ENCODE results near the gene DNAJC6. TPM values are rescaled to one million over a fixed set of nuclear protein-coding genes. Genes with fewer than 3 reads are reported as not detected.

DNAJC6 gene
- total RNA-seq, 1 donor from 2014 or later, result 4.1 TPM

GRCh38 chr1:65357291-65357960, 48.1 kb downstream of the DNAJC6 start:
- H3K27me3 Mint-ChIP-seq, result no peaks in the 10 kb centered on the region
- H3K27ac Mint-ChIP-seq, result no peak overlapping the region
- TF ChIP-seq CTCF (conservative IDR thresholded peaks at IDR 0.05), result no peak
- H3K36me3 Mint-ChIP-seq, result no peaks in the 10 kb centered on the region
- peaks cover 11% of the 10 kb centered on the region for H3K4me1 Mint-ChIP-seq (ENCODE audit: unreplicated experiment)
- DNase-seq (ENCODE audit: extremely low spot score, unreplicated experiment), result no peak
- no peak overlapping the region for H3K4me3 Mint-ChIP-seq
- peaks cover 13% of the 10 kb centered on the region for H3K9me3 Mint-ChIP-seq

DNA sequence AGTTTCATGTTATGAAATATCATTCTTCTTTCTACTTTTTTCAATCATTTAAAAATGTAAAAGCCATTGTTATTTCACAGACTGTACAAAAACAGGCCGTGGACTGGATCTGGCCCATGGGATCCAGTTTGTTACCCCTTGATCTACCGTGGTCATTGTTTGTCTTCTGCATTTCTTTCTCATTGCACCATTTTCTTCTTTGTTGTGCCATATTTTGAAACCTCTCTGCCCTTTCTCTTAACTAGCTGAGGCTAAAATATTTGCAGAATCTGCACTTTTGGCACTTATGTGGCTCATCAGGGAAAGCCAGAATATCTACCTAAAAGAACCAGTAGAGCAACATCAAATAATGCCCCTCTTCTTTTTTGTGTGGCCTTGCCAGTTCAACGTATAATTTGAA, 50.5 kb downstream of the DNAJC6 start:
- Mint-ChIP-seq H3K4me3 (peak overlapping the region; percentile 66), H3K36me3 (no peaks in the 10 kb centered on the region), H3K27me3 (no peaks in the 10 kb centered on the region), H3K27ac (peak overlapping the region; percentile 85), H3K4me1 (ENCODE audit: unreplicated experiment) (peaks cover 11% of the 10 kb centered on the region), H3K9me3 (peaks cover 13% of the 10 kb centered on the region)
- no peak for DNase-seq (ENCODE audit: extremely low spot score, unreplicated experiment)
- no peak for TF ChIP-seq CTCF (conservative IDR thresholded peaks at IDR 0.05)

- no peak for DNase-seq (ENCODE audit: extremely low spot score, unreplicated experiment)
- peaks cover 13% of the 10 kb centered on the region for H3K9me3 Mint-ChIP-seq
- H3K27ac Mint-ChIP-seq, result peak overlapping the region; percentile 85
- H3K27me3 Mint-ChIP-seq, result no peaks in the 10 kb centered on the region
- H3K4me1 Mint-ChIP-seq (ENCODE audit: unreplicated experiment), result peaks cover 11% of the 10 kb centered on the region
- no peak for TF ChIP-seq CTCF (conservative IDR thresholded peaks at IDR 0.05)
- peak overlapping the region; percentile 66 for H3K4me3 Mint-ChIP-seq
- no peaks in the 10 kb centered on the region for H3K36me3 Mint-ChIP-seq
These were observed 51.3 kb downstream of the DNAJC6 start for GRCh38 chr1:65360648-65361047.

GRCh38 chr1:65362545-65362944, 53.2 kb downstream of the DNAJC6 start:
- no peak for DNase-seq (ENCODE audit: extremely low spot score, unreplicated experiment)
- Mint-ChIP-seq H3K9me3 (peaks cover 13% of the 10 kb centered on the region), H3K27ac (no peak overlapping the region), H3K27me3 (no peaks in the 10 kb centered on the region), H3K36me3 (no peaks in the 10 kb centered on the region), H3K4me1 (ENCODE audit: unreplicated experiment) (peaks cover 11% of the 10 kb centered on the region), H3K4me3 (no peak overlapping the region)
- no peak for TF ChIP-seq CTCF (conservative IDR thresholded peaks at IDR 0.05)

- H3K36me3 Mint-ChIP-seq, result no peaks in the 10 kb centered on the region
- H3K4me1 Mint-ChIP-seq (ENCODE audit: unreplicated experiment), result peaks cover 11% of the 10 kb centered on the region
- H3K9me3 Mint-ChIP-seq, result peaks cover 13% of the 10 kb centered on the region
- no peak for TF ChIP-seq CTCF (conservative IDR thresholded peaks at IDR 0.05)
- no peak overlapping the region for H3K4me3 Mint-ChIP-seq
- H3K27me3 Mint-ChIP-seq, result no peaks in the 10 kb centered on the region
- DNase-seq (ENCODE audit: extremely low spot score, unreplicated experiment), result no peak
- no peak overlapping the region for H3K27ac Mint-ChIP-seq
These were observed 54.1 kb downstream of the DNAJC6 start for GRCh38 chr1:65363484-65363883.
